GM19043 (cell line): ENCODE measurements around the gene FCRL5.

Source experiments
- ATAC-seq: cut with Tn5 transposase; IDR thresholded peaks from one replicate; pipeline ENCODE4 v1.9.1; 2021; ENCODE audit warnings: low read depth; ENCODE audit not compliant: unreplicated experiment

FCRL5 gene

DNA sequence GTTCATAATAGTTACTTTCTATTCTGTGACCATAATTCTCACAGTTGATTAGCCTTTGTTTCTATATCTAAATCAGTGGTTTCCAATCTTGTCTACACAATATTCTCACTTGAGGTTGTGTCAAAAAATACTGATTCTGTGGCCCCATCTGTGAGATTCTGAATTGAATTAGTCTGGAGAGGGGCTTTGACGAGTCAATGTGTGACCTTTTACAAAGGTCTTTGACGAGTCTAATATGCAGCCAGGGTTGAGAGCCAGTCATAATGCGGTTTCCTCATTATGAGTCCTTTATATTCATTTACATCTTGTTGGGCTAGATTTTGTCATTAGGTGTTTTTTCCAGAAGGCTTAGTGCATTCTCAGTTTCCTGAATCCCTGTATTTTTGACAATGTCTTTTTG is 19.7 kb downstream of the FCRL5 start:
- ATAC-seq = no peak

DNA sequence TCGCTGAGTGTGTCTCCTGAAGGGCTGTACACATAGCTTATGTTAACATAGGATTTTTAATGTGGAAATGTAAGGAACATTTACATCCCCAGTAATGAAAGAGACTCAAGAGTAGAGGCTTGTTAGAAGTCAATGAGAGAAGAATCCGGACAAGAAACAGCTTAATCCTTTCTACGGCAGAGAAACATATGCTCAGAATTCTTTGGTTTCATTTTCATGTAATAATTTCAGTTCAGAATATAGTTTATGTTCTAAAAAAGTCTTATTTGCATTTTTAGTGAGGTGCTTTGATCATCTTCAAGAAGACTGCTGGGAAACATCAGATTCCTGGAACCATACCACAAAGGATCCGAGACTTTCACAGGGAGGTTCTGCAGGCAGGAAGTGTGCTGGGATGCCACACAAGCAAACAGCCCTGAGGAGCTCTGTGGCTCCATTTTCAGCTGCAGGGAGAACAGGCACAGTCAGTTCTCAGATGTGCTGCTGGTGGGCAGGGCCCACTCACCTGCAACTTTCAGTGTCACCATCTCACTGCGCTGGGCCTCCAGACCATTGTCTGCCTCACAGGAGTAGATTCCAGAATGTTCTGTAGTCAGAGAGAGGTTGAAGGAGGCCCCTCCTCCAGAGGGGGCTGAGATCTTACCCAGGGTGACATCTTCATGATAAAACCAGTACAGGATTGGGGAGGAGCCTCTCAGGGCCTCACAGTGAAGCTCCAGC is 28.4 kb downstream of the FCRL5 start:
- peak; percentile 72 for ATAC-seq

DNA sequence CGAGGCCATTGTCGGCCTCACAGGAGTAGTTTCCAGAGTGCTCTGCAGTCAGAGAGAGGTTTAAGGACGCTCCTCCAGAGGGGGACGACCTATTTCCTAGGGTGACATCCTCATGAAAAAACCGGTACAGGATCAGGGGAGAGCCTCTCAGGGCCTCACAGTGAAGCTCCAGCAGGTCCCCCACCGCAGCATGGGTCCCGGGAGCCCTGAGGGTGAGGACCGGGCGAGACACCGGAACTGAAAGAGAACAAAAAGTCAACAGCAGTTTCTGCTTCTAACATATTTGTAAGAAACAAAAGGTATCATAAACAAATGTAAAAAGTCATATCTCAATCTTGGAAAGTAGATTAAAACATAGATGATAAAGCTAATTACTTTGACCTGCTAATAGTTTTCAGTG is 31.3 kb downstream of the FCRL5 start:
- ATAC-seq = no peak

DNA sequence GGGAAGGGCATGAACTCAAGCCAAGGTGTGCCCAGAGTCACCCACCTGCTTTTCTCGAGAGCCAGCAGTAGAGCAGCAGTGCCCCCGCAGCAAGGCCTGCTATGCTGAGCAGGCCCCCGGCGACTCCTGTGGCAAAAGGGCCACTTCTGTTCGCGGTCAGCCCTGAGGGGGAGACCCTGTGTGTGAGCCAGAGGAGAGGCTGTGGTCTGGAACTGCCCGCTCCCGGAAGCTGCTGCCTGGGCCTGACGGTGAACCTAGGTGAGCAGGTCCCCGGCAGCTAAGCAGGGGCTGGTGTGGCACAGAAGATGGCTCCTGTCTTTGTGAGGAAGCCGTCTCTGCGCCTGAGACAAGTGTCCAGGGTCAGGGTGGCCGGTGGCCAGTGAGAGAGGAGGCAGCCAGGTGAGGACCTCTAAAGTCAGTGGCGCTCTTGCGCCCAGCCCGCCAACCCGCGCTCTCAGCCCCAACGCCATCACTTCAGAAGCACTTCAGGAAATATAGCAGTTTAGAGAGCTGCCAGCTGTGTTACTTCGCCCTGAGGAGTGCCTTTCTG is 31.9 kb downstream of the FCRL5 start:
- no peak for ATAC-seq

DNA sequence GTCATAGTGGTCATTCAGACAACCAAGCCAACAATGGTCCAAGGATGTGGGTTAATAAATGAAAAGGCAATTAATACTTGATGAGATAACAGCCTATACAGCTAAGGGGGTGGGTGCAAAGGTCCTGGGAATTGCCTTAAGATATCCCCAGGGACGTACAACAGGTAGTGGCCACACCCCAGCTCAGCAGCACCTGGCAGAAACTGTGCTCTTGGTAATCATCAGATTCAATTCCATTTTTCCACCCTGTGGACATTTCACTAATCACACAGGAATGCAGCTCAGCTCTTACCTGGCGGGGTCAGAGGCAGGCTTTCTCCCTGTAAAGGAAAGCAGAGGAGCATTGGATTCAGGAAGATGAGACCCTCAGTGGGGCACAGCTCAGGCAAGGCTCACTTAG is 32.9 kb downstream of the FCRL5 start:
- no peak for ATAC-seq

DNA sequence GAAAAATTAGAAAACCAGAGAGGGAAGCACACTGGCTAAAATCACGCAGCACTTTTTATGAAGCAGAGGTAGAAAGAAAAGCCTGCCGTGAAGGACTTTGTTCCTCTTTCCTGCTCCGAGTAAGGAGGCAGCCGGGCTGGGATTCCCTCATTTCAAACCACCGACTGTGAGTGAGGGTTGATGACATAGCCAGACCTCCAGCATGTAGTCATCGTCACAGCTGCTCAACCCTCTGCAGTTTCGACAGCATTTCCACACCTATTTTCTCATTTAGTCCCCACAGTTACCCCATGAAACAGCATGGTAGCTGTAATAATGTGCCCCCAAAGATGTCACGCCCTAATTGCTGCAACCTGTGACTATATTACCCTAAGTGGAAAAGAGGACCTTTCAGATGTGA is 35.3 kb downstream of the FCRL5 start:
- ATAC-seq = no peak

DNA sequence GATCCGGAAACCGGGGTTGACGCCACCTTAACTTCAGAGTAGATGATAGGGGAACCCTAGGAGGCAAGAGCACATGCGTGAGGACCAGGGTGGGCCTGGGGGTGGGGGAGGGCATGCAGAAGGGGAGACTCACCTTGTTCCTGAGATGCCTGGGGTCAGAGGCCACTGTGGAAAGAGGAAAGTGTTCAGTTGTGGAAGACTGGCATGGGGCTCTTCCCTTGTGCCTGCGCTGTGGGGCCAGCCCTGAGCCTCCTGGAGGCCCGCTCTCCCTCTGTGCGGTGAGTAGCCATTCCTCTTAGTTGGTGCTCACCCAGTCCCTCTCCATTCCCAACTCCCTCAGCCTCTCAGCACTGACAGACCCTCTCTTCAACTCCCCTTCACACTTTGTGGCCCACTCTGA is 36.6 kb downstream of the FCRL5 start:
- ATAC-seq = no peak

DNA sequence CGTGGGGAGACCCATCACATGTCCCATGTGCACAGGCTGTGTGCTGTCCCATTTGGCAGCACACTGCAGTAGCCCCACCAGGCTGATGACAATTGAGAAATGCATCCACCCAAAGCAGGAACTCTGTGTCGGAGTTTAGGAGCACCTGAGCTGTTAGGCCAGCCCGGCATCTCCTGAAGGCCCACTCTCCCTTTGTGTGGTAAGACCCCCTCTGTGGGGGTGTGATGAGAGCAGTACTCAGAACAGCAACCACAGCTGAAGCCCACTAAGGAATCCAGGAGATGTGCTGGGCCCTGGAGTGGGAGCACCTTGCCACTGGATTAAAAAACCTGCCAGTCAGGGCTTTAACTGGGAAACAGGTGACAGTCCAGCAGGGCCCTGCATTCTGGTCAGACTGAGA is 37.2 kb downstream of the FCRL5 start:
- ATAC-seq = no peak

DNA sequence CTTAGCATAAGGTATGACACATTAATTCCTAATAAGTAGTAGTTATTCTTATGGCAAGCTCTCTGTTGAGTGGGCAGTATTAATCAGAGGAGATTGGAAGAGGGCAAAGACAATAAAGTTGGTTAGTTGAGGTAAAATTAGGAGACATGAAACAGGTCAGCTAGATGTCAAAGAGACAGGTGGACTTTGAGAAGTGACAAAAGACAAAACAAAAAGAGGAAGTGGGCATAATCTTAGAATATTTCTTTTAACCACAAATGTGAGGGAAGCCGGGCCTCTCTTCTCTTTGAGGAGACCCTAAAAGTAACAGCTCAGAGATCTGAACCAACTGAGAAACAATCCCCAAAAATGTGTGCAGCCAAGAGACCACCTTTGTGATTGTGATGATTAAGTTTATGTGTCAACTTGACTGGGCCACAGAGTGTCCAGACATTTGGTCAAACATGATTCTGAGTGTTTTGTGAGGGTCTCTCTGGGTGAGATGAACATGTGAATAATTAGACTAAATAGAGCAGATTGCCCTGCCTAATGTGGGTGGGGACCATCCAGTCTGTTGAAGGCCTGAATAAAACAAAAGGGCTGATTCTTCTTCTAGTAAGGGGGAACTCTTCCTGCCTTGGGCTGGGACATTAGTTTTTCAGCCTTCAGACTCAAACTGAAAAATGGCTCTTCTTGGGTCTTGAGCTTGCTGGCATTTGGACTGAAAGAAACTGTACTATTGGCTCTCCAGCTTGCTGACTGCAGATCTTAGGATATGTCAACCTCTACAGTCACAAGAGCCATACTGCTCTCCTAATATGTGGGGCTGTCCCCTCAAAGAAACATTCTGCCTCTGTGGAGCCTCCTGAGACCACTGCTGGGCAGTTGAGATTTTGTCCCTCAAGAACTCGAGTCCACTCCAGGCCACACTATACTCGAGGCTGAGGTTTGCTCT is 40.0 kb downstream of the FCRL5 start:
- peak; percentile 62 for ATAC-seq

DNA sequence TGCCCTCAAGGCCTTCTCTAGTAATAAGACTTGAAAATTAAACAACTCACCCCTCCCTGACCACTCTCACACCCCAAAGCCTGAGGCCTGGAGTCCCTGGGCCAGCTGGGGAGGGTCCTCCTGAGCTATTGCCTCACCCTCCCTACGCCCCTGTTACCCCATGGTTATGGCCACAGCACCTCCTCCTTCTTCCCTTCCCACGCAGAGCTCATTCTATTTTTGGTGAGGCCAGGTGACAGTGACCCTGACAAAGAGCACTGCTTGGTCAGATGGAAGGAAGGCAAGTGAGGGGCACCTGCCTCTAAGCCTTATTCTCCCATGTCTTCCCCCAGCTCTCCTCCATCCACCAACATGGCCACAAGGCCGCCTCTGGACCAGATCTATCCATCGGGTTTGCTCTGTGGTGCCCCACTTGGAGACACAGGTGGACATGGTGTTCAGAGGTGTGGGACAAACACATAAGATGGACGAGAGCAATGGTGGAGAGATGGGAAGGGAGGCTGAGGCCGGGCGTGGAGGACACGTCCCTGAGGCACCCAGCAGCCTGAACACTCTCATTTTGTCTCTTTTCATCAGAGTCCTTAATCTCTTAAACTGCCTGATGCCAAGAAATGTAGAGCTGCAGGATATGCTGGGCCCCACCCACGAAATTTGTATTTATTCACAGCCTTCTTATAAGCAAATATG is 42.6 kb downstream of the FCRL5 start:
- ATAC-seq = no peak

DNA sequence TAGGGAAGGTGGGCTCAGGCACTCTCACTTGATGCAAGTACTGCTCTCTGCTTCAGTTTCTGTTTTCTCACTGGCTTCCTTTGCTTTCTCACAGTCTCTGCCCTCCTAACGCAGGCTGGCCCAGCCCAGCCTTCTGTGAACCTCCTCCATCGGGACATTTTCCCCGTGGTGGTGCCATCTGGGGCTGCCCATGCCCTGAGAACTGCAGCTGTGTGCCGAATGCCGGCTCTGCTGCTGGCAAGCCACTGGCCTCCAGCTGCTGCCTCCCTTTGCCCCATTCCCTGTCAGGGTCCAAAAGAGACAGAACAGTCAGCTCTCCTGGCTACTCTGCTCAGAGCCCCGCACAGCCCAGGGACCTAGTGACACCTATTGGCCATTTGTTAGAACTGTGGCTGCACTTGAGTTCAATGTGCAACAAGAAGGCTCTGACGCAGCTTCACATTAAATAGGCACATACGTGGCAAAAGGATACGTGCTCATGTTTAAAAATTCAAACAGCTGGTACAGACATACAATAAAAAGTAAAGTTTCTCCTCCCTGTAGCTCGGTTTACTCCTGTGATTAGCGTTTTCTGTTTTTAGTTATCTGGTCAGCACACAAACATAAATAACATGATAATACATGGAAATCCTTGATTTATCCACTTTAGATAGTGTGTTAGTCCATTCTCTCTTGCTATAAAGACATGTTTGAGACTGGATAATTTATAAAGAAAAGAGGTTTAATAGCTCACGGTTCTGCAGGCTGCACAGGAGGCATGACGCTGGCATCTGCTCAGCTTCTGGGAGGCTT is 46.6 kb downstream of the FCRL5 start:
- peak; percentile 81 for ATAC-seq

DNA sequence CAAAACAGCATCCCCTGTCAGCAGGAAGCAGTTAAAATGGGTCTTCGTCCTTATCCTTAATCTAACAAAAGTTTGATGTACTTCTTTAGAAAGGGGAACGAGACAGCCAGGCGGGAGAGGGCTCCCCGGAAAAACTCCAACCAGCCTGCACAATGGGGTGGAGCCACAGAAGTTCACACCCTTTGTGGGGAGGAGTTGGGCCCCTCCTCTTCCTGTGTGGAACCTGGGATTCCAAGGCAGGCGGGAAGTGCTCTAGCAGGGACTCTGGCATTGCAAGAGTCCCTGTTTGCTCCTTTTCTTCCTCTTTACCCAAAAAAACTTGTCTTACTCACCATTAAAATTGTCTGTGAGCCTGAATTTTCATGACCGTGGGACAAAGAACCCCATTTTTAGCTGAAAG is 47.7 kb downstream of the FCRL5 start:
- ATAC-seq = no peak

DNA sequence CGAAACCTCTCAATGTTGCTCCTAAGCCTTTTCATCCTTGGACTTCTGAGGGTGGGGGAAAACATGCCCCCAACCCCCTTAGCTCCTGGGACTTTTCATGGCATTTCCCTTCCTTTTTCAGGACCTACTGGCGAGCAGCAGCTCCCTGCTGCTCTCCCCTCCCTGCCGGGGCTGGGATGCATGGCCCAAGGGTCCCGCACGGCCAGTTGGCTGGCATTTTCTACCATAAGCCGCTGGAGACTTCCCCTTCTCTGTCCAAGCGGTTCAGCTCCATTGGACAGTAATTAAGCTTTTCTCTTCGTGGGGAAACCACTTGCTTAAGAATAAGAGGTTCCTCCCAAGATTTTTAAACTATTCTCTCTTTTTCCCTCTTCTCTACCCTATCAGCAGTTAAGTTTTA is 52.8 kb downstream of the FCRL5 start:
- ATAC-seq = no peak

DNA sequence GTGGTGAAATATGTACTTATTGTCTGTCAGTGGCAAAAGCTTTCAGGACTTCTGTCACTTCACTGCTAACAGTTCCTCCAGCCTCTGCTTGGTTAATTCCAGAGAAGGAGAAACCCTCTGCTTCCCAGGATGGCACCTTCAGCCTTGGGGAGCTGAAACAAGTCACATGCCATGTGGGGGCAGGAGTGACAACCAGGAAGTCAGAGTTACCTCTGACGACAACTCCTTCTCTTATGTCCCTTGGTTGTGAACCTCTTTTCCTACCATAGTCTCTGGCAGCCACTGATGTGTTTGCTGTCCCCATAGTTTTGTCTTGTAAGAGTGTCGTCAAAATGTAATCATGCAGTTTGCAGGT is 53.6 kb downstream of the FCRL5 start:
- ATAC-seq = no peak

DNA sequence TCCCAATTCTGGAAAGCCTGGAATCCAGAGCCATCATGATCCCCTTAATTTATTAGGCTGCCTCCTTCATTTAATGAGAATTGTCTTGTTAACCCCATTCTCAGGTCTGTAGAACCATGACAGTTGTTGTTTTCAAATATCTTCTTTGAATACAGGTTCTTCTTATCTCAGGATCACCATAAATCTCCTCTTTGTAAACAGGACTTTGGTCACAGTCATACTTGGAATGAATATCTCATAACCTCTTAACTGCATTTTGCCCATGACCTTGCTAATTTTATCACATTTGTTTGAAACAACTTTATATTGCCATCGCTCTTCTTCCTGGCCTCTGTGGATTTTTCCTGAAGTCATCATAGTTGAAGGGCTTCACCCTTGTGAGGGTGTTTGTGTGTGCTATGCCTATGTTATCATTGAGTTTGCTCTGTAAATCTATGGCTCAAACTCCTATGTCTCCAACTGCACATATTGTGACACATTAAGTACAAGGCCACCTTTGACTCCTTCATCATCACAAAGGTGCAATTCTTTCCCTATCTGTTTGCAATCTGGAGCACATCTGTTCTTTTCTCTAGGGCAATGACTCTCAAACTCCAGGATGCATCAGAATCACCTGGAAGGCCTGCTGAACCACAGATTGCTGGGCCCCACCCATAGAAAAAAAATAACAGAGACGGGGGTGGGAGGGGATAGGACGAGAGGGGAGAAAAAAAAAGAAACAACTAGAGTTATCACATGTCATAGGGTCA is 54.2 kb downstream of the FCRL5 start:
- no peak for ATAC-seq

DNA sequence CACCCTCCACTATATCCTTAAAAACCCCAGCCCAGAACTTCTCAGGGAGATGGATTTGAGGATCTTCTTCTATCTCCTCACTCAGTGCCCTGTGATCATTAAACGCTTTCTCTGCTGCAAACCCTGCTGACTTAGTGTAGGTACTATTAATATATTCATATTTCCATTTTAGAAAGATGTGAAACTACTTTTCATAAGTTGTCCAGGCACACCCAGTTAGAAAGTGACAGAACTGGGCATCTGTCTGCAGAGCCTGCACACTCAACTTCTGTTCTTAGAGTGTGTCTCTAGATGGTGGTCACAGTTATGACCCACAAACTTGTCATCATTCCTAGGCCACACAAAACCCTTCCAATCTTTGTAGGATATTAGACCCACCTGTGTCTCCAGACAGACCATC is 55.0 kb downstream of the FCRL5 start:
- no peak for ATAC-seq

DNA sequence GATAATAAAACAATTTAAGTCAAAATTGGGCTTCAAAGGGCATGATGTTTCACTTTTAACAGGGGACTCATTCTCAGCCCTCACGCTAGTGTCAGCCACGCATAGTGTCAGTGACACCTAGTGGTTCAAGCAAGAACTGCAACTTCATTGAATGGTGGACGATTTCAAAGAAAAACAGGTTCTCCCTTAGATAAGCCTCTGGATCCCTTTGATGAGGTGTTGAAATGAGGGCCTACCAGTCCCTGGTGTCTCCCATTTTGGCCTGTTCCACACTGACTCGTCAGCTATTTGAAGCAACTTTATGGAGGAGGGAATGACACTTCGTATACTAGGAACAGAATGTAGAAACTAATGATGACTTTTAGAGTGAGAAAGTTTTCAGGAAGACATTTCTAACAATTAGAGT is 56.2 kb downstream of the FCRL5 start:
- ATAC-seq = no peak

DNA sequence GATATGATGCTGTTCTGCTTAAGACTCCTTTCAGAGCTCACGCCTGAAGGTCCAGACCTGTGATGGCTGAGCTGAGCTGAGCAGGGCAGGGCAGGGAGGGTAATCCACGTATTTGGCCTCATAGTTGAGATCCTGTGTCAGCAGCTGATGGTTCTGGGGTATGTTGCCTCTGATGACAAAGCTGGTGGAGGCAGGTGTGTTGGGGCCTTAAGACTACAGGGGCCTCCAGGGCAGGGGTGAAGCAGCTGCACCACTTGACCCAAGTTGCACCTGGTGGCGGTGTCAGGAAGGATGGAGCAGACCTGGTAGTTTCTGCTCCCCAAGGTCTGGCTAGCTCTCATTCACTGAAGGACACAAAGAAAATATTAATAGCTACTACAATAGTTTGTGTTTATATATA is 57.0 kb downstream of the FCRL5 start:
- ATAC-seq = no peak

DNA sequence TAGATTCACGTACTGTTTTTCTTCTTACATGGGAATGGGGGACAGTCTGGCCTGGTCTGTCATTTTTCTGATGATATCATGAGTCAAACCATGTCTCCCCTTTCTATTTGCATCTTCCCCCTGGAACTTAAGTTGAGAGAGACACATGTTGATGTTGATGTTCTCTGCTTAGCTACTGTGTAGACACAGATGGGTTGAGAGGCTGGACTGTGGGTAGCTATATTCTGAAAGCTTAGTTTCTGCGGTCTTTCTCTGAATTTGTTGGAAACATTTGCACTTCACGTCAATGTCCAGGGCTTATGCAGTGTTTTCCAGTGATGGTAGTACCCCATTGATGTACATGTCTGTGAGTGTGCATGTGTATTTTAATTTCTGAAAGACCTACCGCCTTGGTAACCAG is 58.2 kb downstream of the FCRL5 start:
- ATAC-seq = no peak
